H9 (cell line): Measurements from ENCODE around the gene ARMC9. TPM values are rescaled to one million over a fixed set of nuclear protein-coding genes. Genes with fewer than 3 reads are reported as not detected.

ENCODE experiments used
- DNase-seq: peaks from one replicate; pipeline ENCODE4 v3.0.0-alpha.2; 2017
- H2AFZ ChIP-seq: one replicate; pipeline ENCODE4 v1.6.1; 2013; ENCODE audit warnings: mild to moderate bottlenecking, low read length, control low read depth, moderate library complexity
- H2AK5ac ChIP-seq: 2 replicates; pipeline ENCODE4 v1.6.1; 2013; ENCODE audit warnings: low read length, control low read depth, mixed read lengths; ENCODE audit not compliant: insufficient read length
- H2BK120ac ChIP-seq: one replicate; pipeline ENCODE4 v1.6.1; 2013; ENCODE audit warnings: low read depth, mild to moderate bottlenecking, low read length, control low read depth, inconsistent platforms; ENCODE audit not compliant: poor library complexity, severe bottlenecking
- H2BK12ac ChIP-seq: 2 replicates; pipeline ENCODE4 v1.6.1; 2013; ENCODE audit warnings: low read length, control low read depth, mixed read lengths, low read depth; ENCODE audit not compliant: insufficient read length
- H2BK15ac ChIP-seq: 2 replicates; pipeline ENCODE4 v1.6.1; 2013; ENCODE audit warnings: low read depth, low read length, control low read depth
- H2BK20ac ChIP-seq: one replicate; pipeline ENCODE4 v1.6.1; 2013; ENCODE audit warnings: low read depth, mild to moderate bottlenecking, low read length, control low read depth, inconsistent platforms; ENCODE audit not compliant: poor library complexity, severe bottlenecking
- H2BK5ac ChIP-seq: 2 replicates; pipeline ENCODE4 v1.6.1; 2013; ENCODE audit warnings: low read length, control low read depth, mixed read lengths; ENCODE audit not compliant: insufficient read length
- H3K14ac ChIP-seq: 2 replicates; pipeline ENCODE4 v1.6.1; 2013; ENCODE audit warnings: low read length, control low read depth; ENCODE audit not compliant: insufficient read depth
- H3K18ac ChIP-seq: 2 replicates; pipeline ENCODE4 v1.6.1; 2013; ENCODE audit warnings: low read depth, mild to moderate bottlenecking, mixed read lengths, low read length, control low read depth; ENCODE audit not compliant: insufficient read length
- H3K23ac ChIP-seq: 2 replicates; pipeline ENCODE4 v1.6.1; 2013; ENCODE audit warnings: low read length, control low read depth, mixed read lengths, low read depth; ENCODE audit not compliant: insufficient read length
- H3K23me2 ChIP-seq: 2 replicates; pipeline ENCODE4 v1.6.1; 2013; ENCODE audit warnings: low read depth, mild to moderate bottlenecking, mixed read lengths, low read length, control low read depth; ENCODE audit not compliant: insufficient read length, poor library complexity, severe bottlenecking
- H3K27ac ChIP-seq: 2 replicates; pipeline ENCODE4 v1.5.1; 2013; ENCODE audit warnings: low read length, control low read depth, mixed read lengths, low read depth; ENCODE audit not compliant: insufficient read length
- H3K27me3 ChIP-seq: 2 replicates; pipeline ENCODE4 v1.6.1; 2013; ENCODE audit warnings: low read length, control low read depth, inconsistent platforms; ENCODE audit not compliant: insufficient read depth
- H3K4ac ChIP-seq: 2 replicates; pipeline ENCODE4 v1.6.1; 2013; ENCODE audit warnings: low read depth, mild to moderate bottlenecking, control low read depth, inconsistent platforms, low read length, moderate library complexity
- H3K4me1 ChIP-seq: 2 replicates; pipeline ENCODE4 v1.6.1; 2013; ENCODE audit warnings: low read length, control low read depth, inconsistent platforms; ENCODE audit not compliant: insufficient read depth
- H3K4me2 ChIP-seq: 2 replicates; pipeline ENCODE4 v1.6.1; 2013; ENCODE audit warnings: low read length, control low read depth, mixed read lengths; ENCODE audit not compliant: insufficient read length, insufficient read depth
- H3K56ac ChIP-seq: 2 replicates; pipeline ENCODE4 v1.6.1; 2013; ENCODE audit warnings: low read depth, mild to moderate bottlenecking, mixed read lengths, low read length, control low read depth; ENCODE audit not compliant: insufficient read length
- H3K79me1 ChIP-seq: 2 replicates; pipeline ENCODE4 v1.6.1; 2013; ENCODE audit warnings: low read depth, mild to moderate bottlenecking, moderate library complexity, low read length, control low read depth, inconsistent platforms; ENCODE audit not compliant: insufficient read depth, poor library complexity, severe bottlenecking
- H3K79me2 ChIP-seq: 2 replicates; pipeline ENCODE4 v1.6.1; 2013; ENCODE audit warnings: low read length, control low read depth, inconsistent platforms; ENCODE audit not compliant: insufficient read depth
- H3K9ac ChIP-seq: 2 replicates; pipeline ENCODE4 v1.6.1; 2013; ENCODE audit warnings: low read length, control low read depth, mixed read lengths; ENCODE audit not compliant: insufficient read length; ENCODE audit errors: extremely low read depth
- H3K9me3 ChIP-seq: one replicate; pipeline ENCODE4 v1.6.1; 2013; ENCODE audit warnings: low read depth, low read length, inconsistent platforms; ENCODE audit not compliant: control insufficient read depth
- H3T11ph ChIP-seq: one replicate; pipeline ENCODE4 v1.6.1; 2013; ENCODE audit warnings: mild to moderate bottlenecking, low read length, control low read depth, inconsistent platforms
- H4K20me1 ChIP-seq: one replicate; pipeline ENCODE4 v1.6.1; 2013; ENCODE audit not compliant: control insufficient read depth, insufficient read length, insufficient read depth
- H4K5ac ChIP-seq: 2 replicates; pipeline ENCODE4 v1.6.1; 2013; ENCODE audit warnings: low read depth, mild to moderate bottlenecking, mixed read lengths, low read length, control low read depth; ENCODE audit not compliant: insufficient read length
- H4K8ac ChIP-seq: replicated peaks from 2 replicates; pipeline ENCODE4 v1.6.1; 2013; ENCODE audit warnings: low read length, control low read depth, mixed read lengths, low read depth; ENCODE audit not compliant: insufficient read length
- H4K91ac ChIP-seq: 2 replicates; pipeline ENCODE4 v1.6.1; 2013; ENCODE audit warnings: low read depth, mild to moderate bottlenecking, moderate library complexity, mixed read lengths, low read length, control low read depth; ENCODE audit not compliant: insufficient read length
- H3K27ac Mint-ChIP-seq, 3 experiments: 2 replicates in 2 of 3; 3 replicates in 1 of 3; pipeline ENCODE4 v1.8.0; 2020 to 2021; ENCODE audit warnings: mixed read lengths in 3 of 3, mild to moderate bottlenecking in 1 of 3, moderate library complexity in 1 of 3
- H3K27me3 Mint-ChIP-seq: 2 replicates; pipeline ENCODE4 v1.8.0; 2021; ENCODE audit warnings: low read depth, mild to moderate bottlenecking, moderate library complexity, mixed read lengths
- H3K36me3 Mint-ChIP-seq, 3 experiments: 2 replicates in 2 of 3; 3 replicates in 1 of 3; pipeline ENCODE4 v1.8.0; 2020 to 2021; ENCODE audit warnings: low read depth in 3 of 3, mixed read lengths in 3 of 3; ENCODE audit not compliant: insufficient read depth in 1 of 3
- H3K4me1 Mint-ChIP-seq, 2 experiments: 2 replicates each; pipeline ENCODE4 v1.8.0; 2020; ENCODE audit warnings: mixed read lengths in 2 of 2
- H3K4me3 Mint-ChIP-seq, 2 experiments: 2 replicates in 1 of 2; 3 replicates in 1 of 2; pipeline ENCODE4 v1.8.0; 2020 to 2021; ENCODE audit warnings: mild to moderate bottlenecking in 2 of 2, mixed read lengths in 2 of 2, moderate library complexity in 1 of 2
- H3K9me3 Mint-ChIP-seq, 2 experiments: 2 replicates in 1 of 2; 3 replicates in 1 of 2; pipeline ENCODE4 v1.8.0; 2020; ENCODE audit warnings: mild to moderate bottlenecking in 2 of 2, mixed read lengths in 2 of 2, moderate library complexity in 1 of 2
- CTCF ChIP-seq: fragments of 200-600 bp; sonication (generic); conservative IDR thresholded peaks from 3 replicates; pipeline ENCODE4 v1.8.0; 2021; ENCODE audit warnings: antibody characterized with exemption, mild to moderate bottlenecking
- WGBS: extraction: QIAGEN DNeasy Blood & Tissue Kit; methylation state at CpG from one replicate; pipeline ENCODE4 v1.1.7; 2013; ENCODE audit warnings: missing lambda C conversion rate, low lambda C conversion rate, mixed read lengths; ENCODE audit not compliant: insufficient read length; ENCODE audit errors: extremely low coverage; 5-methylcytosine and 5-hydroxymethylcytosine counted together
- total RNA-seq: library from RNA; stranded (reverse); gene quantifications from 2 replicates; pipeline ENCODE4 v1.2.1, GENCODE V29; 2021

Gene ARMC9
- total RNA-seq, 1 experiment from 2014 or later = 37.6 TPM

DNA sequence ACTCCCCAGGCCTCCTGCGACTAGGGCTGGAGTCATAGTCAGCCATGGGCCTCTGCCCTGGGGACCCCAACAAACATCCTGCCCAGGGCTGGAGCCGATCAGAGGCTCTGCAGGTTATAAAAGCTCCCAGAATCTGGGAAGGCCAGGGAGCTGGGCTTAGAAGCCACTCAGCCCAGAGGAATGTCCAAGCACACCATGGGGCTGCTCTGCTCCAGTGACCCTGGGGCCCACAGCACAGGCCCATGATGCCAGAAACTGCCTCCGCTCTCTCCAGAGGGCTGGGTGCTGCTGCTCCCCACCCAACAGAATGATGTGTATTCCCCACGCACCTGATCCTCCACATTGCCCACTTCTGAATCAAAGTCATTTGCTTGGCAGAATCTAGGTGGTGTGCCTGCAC lies 88.5 kb downstream of the ARMC9 start:
- no peaks in the 10 kb centered on the region for H3K79me2 ChIP-seq
- no CpG with 5 or more reads among the region's 4 CpGs for WGBS
- H4K5ac ChIP-seq = no peak overlapping the region
- no peaks in the 10 kb centered on the region for H3K4me1 ChIP-seq
- H4K91ac ChIP-seq = no peak overlapping the region
- H4K8ac ChIP-seq = no peak overlapping the region
- no peak overlapping the region for H2BK15ac ChIP-seq
- no peak overlapping the region for H3K9ac ChIP-seq
- no peak overlapping the region for H3K18ac ChIP-seq
- Mint-ChIP-seq H3K4me3 (no peak overlapping the region), H3K36me3 (peaks cover 0 to 10% (median 0%) of the 10 kb centered on the region in 3 experiments; a peak in 5 of 7 replicates), H3K27ac (no peak overlapping the region), H3K27me3 (no peaks in the 10 kb centered on the region), H3K4me1 (no peaks in the 10 kb centered on the region), H3K9me3 (no peaks in the 10 kb centered on the region)
- no peak for DNase-seq
- H3K23me2 ChIP-seq = no peaks in the 10 kb centered on the region
- H2BK120ac ChIP-seq = no peak overlapping the region
- H3K23ac ChIP-seq = no peak overlapping the region
- H3K27ac ChIP-seq = no peak overlapping the region
- no peak for TF ChIP-seq CTCF
- H2BK20ac ChIP-seq = no peak overlapping the region
- H3K9me3 ChIP-seq = no peaks in the 10 kb centered on the region
- no peak overlapping the region for H2AFZ ChIP-seq
- no peak overlapping the region for H3K56ac ChIP-seq
- no peak overlapping the region for H3K4ac ChIP-seq
- H3K27me3 ChIP-seq = no peaks in the 10 kb centered on the region
- H3K14ac ChIP-seq = no peak overlapping the region
- H3K4me2 ChIP-seq = no peak overlapping the region
- no peak overlapping the region for H2BK5ac ChIP-seq
- no peak overlapping the region for H2AK5ac ChIP-seq
- no peaks in the 10 kb centered on the region for H3K79me1 ChIP-seq
- no peak overlapping the region for H2BK12ac ChIP-seq
- H4K20me1 ChIP-seq = no peaks in the 10 kb centered on the region
- no peak overlapping the region for H3T11ph ChIP-seq
